GM10266 (cell line): ENCODE data around the gene TRANK1.
"Not testable (repeated sequence)": the region's sequence is repeated elsewhere in the genome, so short reads cannot be mapped to it uniquely, and the experiment has no call there.

ENCODE experiments used
- DNase-seq: peaks from one replicate; pipeline ENCODE4 v3.0.0; 2012; ENCODE audit errors: extremely low spot score
- CTCF ChIP-seq: IDR thresholded peaks from 2 replicates; pipeline ENCODE4 v1.5.1; 2012; ENCODE audit warnings: mild to moderate bottlenecking, low read depth; ENCODE audit not compliant: control insufficient read depth, insufficient read depth; ENCODE audit errors: missing control alignments

The TRANK1 gene

GRCh38 chr3:36957063-36957462 is 12.2 kb upstream of the TRANK1 start:
- no peak for DNase-seq
- TF ChIP-seq CTCF = no peak

DNA sequence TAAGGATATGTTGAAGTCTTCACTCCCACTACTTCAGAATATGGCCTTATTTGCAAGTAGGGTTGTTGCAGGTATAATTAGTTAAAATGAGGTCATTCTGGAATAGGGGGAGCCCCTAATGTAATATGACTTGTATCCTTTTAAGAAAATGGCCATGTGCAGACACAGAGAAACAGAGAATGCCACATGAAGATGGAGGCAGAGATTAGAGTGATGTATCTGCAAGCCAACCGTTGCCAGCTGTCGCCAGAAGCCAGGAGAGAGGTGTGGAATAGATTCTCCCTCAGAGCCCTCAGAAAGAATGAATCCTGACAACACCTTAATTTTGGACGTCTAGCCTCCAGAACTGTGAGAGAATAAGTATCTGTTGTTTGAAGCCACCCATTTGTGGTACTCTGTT is 11.3 kb upstream of the TRANK1 start:
- no peak for TF ChIP-seq CTCF
- no peak for DNase-seq

DNA sequence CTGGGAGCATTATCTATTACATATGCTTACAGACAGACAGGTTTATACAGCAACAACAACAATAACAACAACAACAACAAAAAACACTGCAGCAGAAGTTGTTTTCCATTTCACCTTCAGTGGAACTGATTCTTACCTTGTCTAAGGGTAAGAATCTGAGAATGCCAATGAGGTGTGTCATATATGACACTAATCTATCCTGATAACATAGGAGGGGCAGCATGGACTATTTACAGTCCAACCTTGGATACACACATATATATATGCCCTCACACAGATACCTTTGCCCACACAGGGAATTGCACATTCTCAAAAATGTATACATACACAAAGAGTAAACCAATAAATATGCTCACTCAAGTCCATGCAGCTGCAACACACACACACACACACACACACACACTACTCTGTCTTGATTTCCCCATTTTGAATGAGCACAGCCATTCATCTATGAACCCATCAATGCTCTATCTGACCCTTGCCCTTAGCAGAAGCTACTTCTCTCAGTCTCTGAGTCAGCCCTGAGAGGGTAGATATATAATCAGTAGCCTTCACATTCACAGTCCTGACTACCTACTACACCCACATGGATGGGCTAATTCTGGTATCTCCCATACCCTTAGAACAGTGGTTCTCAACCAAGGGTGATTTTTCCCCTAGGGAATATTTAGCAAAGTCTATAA is 9.7 kb upstream of the TRANK1 start:
- TF ChIP-seq CTCF = no peak
- DNase-seq = no peak

DNA sequence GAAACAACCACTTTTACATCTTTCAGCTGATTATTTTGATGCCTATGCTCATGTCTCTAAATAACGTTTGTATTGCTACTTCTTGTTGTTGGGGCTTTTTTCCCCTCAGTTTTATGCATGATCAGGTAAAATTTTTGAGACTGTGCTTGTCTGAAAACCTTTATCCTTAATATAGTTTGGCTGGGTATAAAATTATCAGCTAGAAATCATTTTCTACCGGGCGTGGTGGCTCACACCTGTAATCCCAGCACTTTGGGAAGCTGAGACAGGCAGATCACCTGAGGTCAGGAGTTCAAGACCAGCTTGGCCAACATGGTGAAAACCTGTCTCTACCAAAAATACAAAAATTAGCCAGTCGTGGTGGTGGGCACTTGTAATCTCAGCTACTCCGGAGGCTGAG is 3.0 kb upstream of the TRANK1 start:
- not testable (repeated sequence) for DNase-seq

- no peak for TF ChIP-seq CTCF
- DNase-seq = no peak
Measured at GRCh38 chr3:36945333-36945980, 603 bp upstream of the TRANK1 start.

- peak; percentile 57 for DNase-seq
- no peak for TF ChIP-seq CTCF
Measured at GRCh38 chr3:36944012-36944640, 728 bp downstream of the TRANK1 start.

DNA sequence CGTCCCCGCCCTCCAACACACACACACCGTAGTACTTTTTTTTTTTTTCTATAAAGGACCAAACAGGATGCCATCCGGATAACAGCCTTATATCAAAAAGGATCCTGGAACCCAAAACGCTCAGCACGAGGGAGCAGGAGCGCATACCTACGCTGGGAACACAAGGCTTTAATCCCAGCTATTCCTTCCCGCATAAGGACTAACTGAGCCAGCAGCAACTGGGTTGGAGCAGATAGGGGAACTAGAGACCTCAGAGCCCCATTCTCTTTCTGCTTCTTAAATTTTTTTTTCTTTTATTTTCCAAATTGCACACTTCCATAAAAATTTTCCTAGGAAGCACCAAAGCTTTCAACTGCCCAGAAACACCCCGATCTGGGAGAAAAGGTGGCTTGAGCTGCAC is 1.3 kb downstream of the TRANK1 start:
- DNase-seq = no peak
- no peak for TF ChIP-seq CTCF
